GM19438 (cell line): ENCODE measurements around the gene CMBL.
A peak's percentile ranks its signal among the peaks of the same experiment; 100 is the strongest.

Experiments used
- ATAC-seq: cut with Tn5 transposase; IDR thresholded peaks from one replicate; pipeline ENCODE4 v1.9.1; 2021; ENCODE audit warnings: low read depth; ENCODE audit not compliant: unreplicated experiment

Gene CMBL

GRCh38 chr5:10334831-10335230, 27.1 kb upstream of the CMBL start:
- ATAC-seq, result no peak

GRCh38 chr5:10333154-10334006, 25.7 kb upstream of the CMBL start:
- ATAC-seq, result peak; percentile 59

GRCh38 chr5:10332301-10332700, 24.6 kb upstream of the CMBL start:
- no peak for ATAC-seq

GRCh38 chr5:10331341-10331796, 23.7 kb upstream of the CMBL start:
- ATAC-seq, result no peak

- no peak for ATAC-seq
Observed at GRCh38 chr5:10330511-10331230, 23.0 kb upstream of the CMBL start.

- no peak for ATAC-seq
Observed at GRCh38 chr5:10329820-10330481, 22.2 kb upstream of the CMBL start.

- ATAC-seq, result no peak
Observed at GRCh38 chr5:10329446-10329819, 21.7 kb upstream of the CMBL start.

GRCh38 chr5:10328323-10328722, 20.6 kb upstream of the CMBL start:
- ATAC-seq, result no peak

GRCh38 chr5:10324518-10325370, 17.0 kb upstream of the CMBL start:
- ATAC-seq, result no peak

- no peak for ATAC-seq
Observed at GRCh38 chr5:10323588-10324488, 16.1 kb upstream of the CMBL start.

GRCh38 chr5:10321882-10322281, 14.2 kb upstream of the CMBL start:
- ATAC-seq, result no peak

- ATAC-seq, result no peak
Observed at GRCh38 chr5:10320793-10321192, 13.1 kb upstream of the CMBL start.

GRCh38 chr5:10319202-10319851, 11.6 kb upstream of the CMBL start:
- no peak for ATAC-seq

- ATAC-seq, result no peak
Observed at GRCh38 chr5:10317825-10318682, 10.4 kb upstream of the CMBL start.

- no peak for ATAC-seq
Observed at GRCh38 chr5:10315824-10316509, 8.3 kb upstream of the CMBL start.

- no peak for ATAC-seq
Observed at GRCh38 chr5:10315201-10315600, 7.5 kb upstream of the CMBL start.

- no peak for ATAC-seq
Observed at GRCh38 chr5:10311595-10312425, 4.1 kb upstream of the CMBL start.
